ENCODE measurements around the gene SDHA. TPM values are rescaled to one million over a fixed set of nuclear protein-coding genes. Genes with fewer than 3 reads are reported as not detected.

SDHA gene
- total RNA-seq, 4 donors from 2014 or later, result 155 to 471 (median 250) TPM

DNA sequence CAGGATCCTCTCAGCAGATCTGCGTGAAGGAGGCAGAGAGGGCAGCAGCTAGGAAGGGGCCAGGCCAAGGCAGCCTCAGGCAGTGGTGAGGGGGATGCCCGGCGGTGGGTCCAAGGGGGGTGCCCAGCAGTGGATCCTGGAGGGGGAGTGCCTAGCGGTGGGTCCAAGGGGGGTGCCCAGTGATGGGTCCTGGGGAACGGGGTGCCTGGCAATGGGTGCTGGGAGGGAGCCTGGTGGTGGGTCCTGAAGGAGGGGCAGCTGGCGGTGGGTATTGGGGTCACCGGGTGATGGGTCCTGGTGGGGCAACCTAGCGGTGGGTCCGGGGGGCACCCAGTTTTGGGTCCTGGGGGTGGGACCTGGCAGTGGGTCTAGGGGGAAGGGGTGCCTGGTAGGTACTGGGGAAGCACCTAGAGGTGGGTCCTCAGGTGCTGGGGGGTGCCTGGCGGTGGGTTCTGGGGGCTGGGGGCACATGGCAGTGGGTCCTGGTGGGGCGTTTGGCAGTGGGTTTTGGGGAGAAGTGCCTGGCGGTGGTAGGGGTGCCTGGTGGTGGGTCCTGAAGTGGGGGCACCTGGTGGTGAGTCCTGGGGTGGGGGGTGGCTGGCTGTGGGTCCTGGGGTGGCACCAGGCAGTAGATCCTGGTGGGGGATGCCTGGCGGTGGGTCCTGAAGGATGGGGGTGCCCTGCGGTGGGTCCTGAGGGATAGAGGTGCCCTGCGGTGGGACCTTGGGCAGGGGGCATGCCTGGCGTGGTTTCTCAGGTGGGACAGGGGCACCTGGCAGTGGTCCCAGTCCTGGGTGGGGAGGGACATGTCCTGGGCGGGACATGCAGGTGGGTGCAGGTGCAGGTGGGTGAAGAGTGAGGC lies 24.9 kb upstream of the SDHA start:
- DNase-seq, result no peak
- Histone ChIP-seq H3K27me3 (peaks cover 24% of the 10 kb centered on the region), H3K36me3 (no peaks in the 10 kb centered on the region), H3K4me1 (peaks cover 3 to 15% (median 11%) of the 10 kb centered on the region in 4 donors), H3K9me3 (no peaks in the 10 kb centered on the region), H3K4me3 (no peak overlapping the region), H3K27ac (no peak overlapping the region)
- intact Hi-C loops (cut with DNase I; ENCODE audit: low total_unique reads) (no loop called here), in situ Hi-C loops (cut with MboI; ENCODE audit: low pct_ligation_motif_present in 1 of 4, low pct_unique_long_range_greater_than_20kb in 1 of 4, low sequenced_read_pairs in 3 of 4) (no loop called here)
- 83 to 100% methylated on average over 1 to 16 of the region's 17 CpGs for WGBS, 2 donors (ENCODE audit: low coverage in 1 of 2)
- TF ChIP-seq EP300 (IDR thresholded peaks at IDR 0.05; ENCODE audit: low read depth), result no peak
- TF ChIP-seq POLR2AphosphoS5 (IDR thresholded peaks at IDR 0.05), result no peak
- TF ChIP-seq POLR2A (IDR thresholded peaks at IDR 0.05), result no peak
- TF ChIP-seq, protein P1, sequence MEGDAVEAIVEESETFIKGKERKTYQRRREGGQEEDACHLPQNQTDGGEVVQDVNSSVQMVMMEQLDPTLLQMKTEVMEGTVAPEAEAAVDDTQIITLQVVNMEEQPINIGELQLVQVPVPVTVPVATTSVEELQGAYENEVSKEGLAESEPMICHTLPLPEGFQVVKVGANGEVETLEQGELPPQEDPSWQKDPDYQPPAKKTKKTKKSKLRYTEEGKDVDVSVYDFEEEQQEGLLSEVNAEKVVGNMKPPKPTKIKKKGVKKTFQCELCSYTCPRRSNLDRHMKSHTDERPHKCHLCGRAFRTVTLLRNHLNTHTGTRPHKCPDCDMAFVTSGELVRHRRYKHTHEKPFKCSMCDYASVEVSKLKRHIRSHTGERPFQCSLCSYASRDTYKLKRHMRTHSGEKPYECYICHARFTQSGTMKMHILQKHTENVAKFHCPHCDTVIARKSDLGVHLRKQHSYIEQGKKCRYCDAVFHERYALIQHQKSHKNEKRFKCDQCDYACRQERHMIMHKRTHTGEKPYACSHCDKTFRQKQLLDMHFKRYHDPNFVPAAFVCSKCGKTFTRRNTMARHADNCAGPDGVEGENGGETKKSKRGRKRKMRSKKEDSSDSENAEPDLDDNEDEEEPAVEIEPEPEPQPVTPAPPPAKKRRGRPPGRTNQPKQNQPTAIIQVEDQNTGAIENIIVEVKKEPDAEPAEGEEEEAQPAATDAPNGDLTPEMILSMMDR (IDR thresholded peaks at IDR 0.05), result no peak

DNA sequence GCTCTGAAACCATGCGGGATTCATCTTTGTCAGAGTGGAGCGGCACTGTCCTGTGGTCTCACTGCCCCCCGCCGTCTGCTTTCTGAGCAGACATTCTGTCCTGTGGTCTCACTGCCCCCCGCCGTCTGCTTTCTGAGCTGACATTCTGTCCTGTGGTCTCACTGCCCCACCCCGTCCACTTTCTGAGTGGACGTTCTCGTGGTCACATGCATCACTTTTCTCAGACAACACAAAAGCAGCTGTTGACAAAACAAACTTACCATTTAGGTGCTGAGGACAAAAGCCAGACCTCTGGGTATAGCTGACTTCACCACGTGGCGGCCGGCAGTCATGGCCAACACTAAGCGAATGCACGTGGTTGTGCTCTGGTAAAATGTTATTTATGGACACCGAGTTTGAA lies 24.0 kb upstream of the SDHA start:
- Histone ChIP-seq H3K27ac (no peak overlapping the region), H3K9me3 (no peaks in the 10 kb centered on the region), H3K36me3 (no peaks in the 10 kb centered on the region), H3K27me3 (peaks cover 24% of the 10 kb centered on the region), H3K4me1 (peaks cover 0 to 8% (median 6%) of the 10 kb centered on the region in 4 donors), H3K4me3 (no peak overlapping the region)
- no peak for DNase-seq
- intact Hi-C loops (cut with DNase I; ENCODE audit: low total_unique reads), result no loop called here
- WGBS, 2 donors (ENCODE audit: low coverage in 1 of 2), result 80 to 89% methylated on average over 10 to 15 of the region's 15 CpGs
- in situ Hi-C loops (cut with MboI; ENCODE audit: low pct_ligation_motif_present in 1 of 4, low pct_unique_long_range_greater_than_20kb in 1 of 4, low sequenced_read_pairs in 3 of 4), result no loop called here
- TF ChIP-seq POLR2A (IDR thresholded peaks at IDR 0.05), result no peak
- TF ChIP-seq, protein P1 (IDR thresholded peaks at IDR 0.05), result no peak
- no peak for TF ChIP-seq POLR2AphosphoS5 (IDR thresholded peaks at IDR 0.05)
- TF ChIP-seq EP300 (IDR thresholded peaks at IDR 0.05; ENCODE audit: low read depth), result no peak

DNA sequence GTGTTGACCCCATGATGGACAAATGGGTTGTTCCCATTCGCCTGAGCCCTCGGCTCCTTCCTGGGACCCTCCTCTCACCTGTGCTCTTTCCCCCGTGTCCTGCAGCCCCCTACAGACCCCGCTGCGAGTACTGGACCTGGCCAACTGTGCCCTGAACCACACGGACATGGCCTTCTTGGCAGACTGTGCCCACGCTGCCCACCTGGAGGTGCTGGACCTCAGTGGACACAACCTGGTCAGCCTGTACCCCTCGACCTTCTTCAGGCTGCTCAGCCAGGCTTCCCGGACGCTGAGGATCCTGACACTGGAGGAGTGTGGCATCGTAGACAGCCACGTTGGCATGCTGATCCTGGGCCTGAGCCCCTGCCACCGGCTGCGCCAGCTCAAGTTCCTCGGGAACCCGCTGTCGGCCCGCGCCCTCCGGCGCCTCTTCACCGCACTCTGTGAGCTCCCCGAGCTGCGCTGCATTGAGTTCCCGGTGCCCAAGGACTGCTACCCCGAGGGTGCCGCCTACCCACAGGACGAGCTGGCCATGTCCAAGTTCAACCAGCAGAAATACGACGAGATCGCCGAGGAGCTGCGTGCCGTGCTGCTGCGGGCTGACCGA lies 23.4 kb upstream of the SDHA start:
- intact Hi-C loops (cut with DNase I; ENCODE audit: low total_unique reads), result no loop called here
- Histone ChIP-seq H3K9me3 (no peaks in the 10 kb centered on the region), H3K4me3 (no peak overlapping the region), H3K36me3 (no peaks in the 10 kb centered on the region), H3K4me1 (peaks cover 0 to 8% (median 6%) of the 10 kb centered on the region in 4 donors), H3K27ac (no peak overlapping the region), H3K27me3 (peaks cover 24% of the 10 kb centered on the region)
- 70 to 94% methylated on average over 2 to 36 of the region's 36 CpGs for WGBS, 2 donors (ENCODE audit: low coverage in 1 of 2)
- DNase-seq, result no peak
- TF ChIP-seq, protein P1 (IDR thresholded peaks at IDR 0.05), result no peak
- TF ChIP-seq EP300 (IDR thresholded peaks at IDR 0.05; ENCODE audit: low read depth) (no peak), POLR2AphosphoS5 (IDR thresholded peaks at IDR 0.05) (no peak), POLR2A (IDR thresholded peaks at IDR 0.05) (no peak)
- in situ Hi-C loops (cut with MboI; ENCODE audit: low pct_ligation_motif_present in 1 of 4, low pct_unique_long_range_greater_than_20kb in 1 of 4, low sequenced_read_pairs in 3 of 4), result no loop called here

DNA sequence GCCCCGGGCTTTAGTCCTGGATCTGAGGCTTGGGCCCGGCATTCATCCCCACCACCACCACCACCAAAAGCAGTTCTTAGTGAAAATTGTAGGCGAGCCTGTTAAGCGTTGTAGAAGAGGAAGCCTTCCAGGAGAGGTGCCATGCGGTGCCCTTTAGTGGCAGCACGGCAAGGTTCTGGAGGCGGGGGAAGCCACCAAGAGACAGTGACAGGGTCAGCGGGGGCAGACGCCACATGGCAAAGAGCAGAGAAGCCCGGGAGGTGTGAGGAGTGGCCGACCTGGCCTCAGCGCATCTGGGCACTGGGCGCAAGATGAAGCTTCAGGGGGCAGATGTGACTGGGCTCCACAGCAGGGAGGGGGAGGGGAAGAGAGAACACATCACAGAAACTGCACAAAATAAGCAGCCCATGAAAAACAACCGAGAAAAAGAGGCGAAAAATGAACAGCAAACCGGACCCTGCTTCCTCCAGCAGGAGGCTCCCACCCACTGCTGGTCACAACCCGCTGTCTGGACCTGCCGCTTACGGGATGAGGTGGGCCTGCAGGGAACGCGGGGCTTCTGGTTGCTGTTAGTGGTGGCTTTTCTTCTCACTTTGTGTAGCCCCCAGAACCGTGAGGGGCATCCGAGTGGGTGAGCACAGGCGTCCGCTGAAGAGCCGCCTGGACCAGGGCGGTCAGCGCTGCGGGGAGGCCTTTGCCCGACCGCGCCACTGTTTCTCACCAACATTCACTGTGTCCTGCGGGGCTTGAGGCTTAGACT lies 22.5 kb upstream of the SDHA start:
- no peak overlapping the region for H3K27ac ChIP-seq
- no peaks in the 10 kb centered on the region for H3K36me3 ChIP-seq
- TF ChIP-seq, protein P1 (IDR thresholded peaks at IDR 0.05), result no peak
- TF ChIP-seq EP300 (IDR thresholded peaks at IDR 0.05; ENCODE audit: low read depth) (no peak), POLR2A (IDR thresholded peaks at IDR 0.05) (no peak), POLR2AphosphoS5 (IDR thresholded peaks at IDR 0.05) (no peak)
- WGBS, 2 donors (ENCODE audit: low coverage in 1 of 2), result 78 to 79% methylated on average over 14 to 33 of the region's 33 CpGs
- no peak for DNase-seq
- no peaks in the 10 kb centered on the region for H3K9me3 ChIP-seq
- H3K4me3 ChIP-seq, result no peak overlapping the region
- intact Hi-C loops (cut with DNase I; ENCODE audit: low total_unique reads), result no loop called here
- peaks cover 0 to 8% (median 6%) of the 10 kb centered on the region in 4 donors for H3K4me1 ChIP-seq
- H3K27me3 ChIP-seq, result peaks cover 22% of the 10 kb centered on the region
- in situ Hi-C loops (cut with MboI; ENCODE audit: low pct_ligation_motif_present in 1 of 4, low pct_unique_long_range_greater_than_20kb in 1 of 4, low sequenced_read_pairs in 3 of 4), result no loop called here
